HG03342 (cell line): ENCODE results near the gene EPHA6.

ENCODE experiments used
- ATAC-seq: cut with Tn5 transposase; IDR thresholded peaks from one replicate; pipeline ENCODE4 v1.9.1; 2021; ENCODE audit warnings: mild to moderate bottlenecking, moderate library complexity; ENCODE audit not compliant: unreplicated experiment

The EPHA6 gene

GRCh38 chr3:97772926-97773325 is 958.5 kb downstream of the EPHA6 start:
- ATAC-seq, result no peak

- ATAC-seq, result no peak
Observed at GRCh38 chr3:97778152-97778551, 963.8 kb downstream of the EPHA6 start.

- peak; percentile 82 for ATAC-seq
Observed at GRCh38 chr3:97793420-97794019, 979.1 kb downstream of the EPHA6 start.

- ATAC-seq, result no peak
Observed at GRCh38 chr3:97795951-97796350, 981.6 kb downstream of the EPHA6 start.
